OCI-LY1 (cell line): ENCODE measurements around the gene ACSM4.

ENCODE experiments used
- H2AFZ ChIP-seq: fragments of 200-600 bp; sonication (generic), shearing (Covaris generic); 2 replicates; pipeline ENCODE4 v1.6.0; 2014; ENCODE audit warnings: antibody characterized with exemption, mild to moderate bottlenecking, low read length
- H3F3A ChIP-seq: fragments of 200-600 bp; sonication (generic), shearing (Covaris generic); 2 replicates; pipeline ENCODE4 v1.6.0; 2014; ENCODE audit warnings: mild to moderate bottlenecking, antibody characterized with exemption, low read length, moderate library complexity; ENCODE audit not compliant: insufficient read depth
- H3K27ac ChIP-seq: fragments of 200-600 bp; sonication (generic); 2 replicates; pipeline ENCODE4 v1.5.1; 2014; ENCODE audit warnings: low read length, mixed run types, mild to moderate bottlenecking, low read depth; ENCODE audit not compliant: poor library complexity, severe bottlenecking
- H3K27me3 ChIP-seq: fragments of 200-600 bp; sonication (generic); 2 replicates; pipeline ENCODE4 v1.6.0; 2014; ENCODE audit warnings: antibody characterized with exemption, mild to moderate bottlenecking, low read length, moderate library complexity; ENCODE audit not compliant: insufficient read depth
- H3K36me3 ChIP-seq: fragments of 200-600 bp; sonication (generic); 2 replicates; pipeline ENCODE4 v1.6.1; 2014; ENCODE audit warnings: mild to moderate bottlenecking, antibody characterized with exemption, low read length, moderate library complexity, mixed read lengths; ENCODE audit not compliant: insufficient read depth
- H3K4me1 ChIP-seq: fragments of 200-600 bp; sonication (generic); 2 replicates; pipeline ENCODE4 v1.5.1; 2014; ENCODE audit warnings: mild to moderate bottlenecking, low read length, moderate library complexity; ENCODE audit not compliant: insufficient read depth, severe bottlenecking
- H3K4me2 ChIP-seq: fragments of 200-600 bp; sonication (generic), shearing (Covaris generic); 2 replicates; pipeline ENCODE4 v1.6.1; 2014; ENCODE audit warnings: low read length
- H3K4me3 ChIP-seq: fragments of 200-600 bp; sonication (generic); 2 replicates; pipeline ENCODE4 v1.5.1; 2014; ENCODE audit warnings: low read length, low read depth, mild to moderate bottlenecking, mixed read lengths; ENCODE audit not compliant: poor library complexity, severe bottlenecking
- H3K79me2 ChIP-seq: fragments of 200-600 bp; shearing (Covaris generic); 2 replicates; pipeline ENCODE4 v1.6.1; 2016; ENCODE audit warnings: mixed run types, low read length, mixed read lengths; ENCODE audit not compliant: insufficient read depth
- H3K9ac ChIP-seq: fragments of 200-600 bp; sonication (generic), shearing (Covaris generic); 2 replicates; pipeline ENCODE4 v1.6.1; 2014; ENCODE audit warnings: mild to moderate bottlenecking, low read length, mixed read lengths
- H3K9me2 ChIP-seq: fragments of 200-600 bp; sonication (generic), shearing (Covaris generic); 2 replicates; pipeline ENCODE4 v1.6.1; 2014; ENCODE audit warnings: low read depth, mild to moderate bottlenecking, low read length, mixed read lengths
- H3K9me3 ChIP-seq: fragments of 200-600 bp; shearing (Covaris generic); 2 replicates; pipeline ENCODE4 v1.6.1; 2014; ENCODE audit warnings: low read length, mixed read lengths
- H4K20me1 ChIP-seq: fragments of 200-600 bp; sonication (generic), shearing (Covaris generic); 2 replicates; pipeline ENCODE4 v1.6.0; 2016; ENCODE audit warnings: mild to moderate bottlenecking, low read length; ENCODE audit not compliant: insufficient read depth
- CTCF ChIP-seq: fragments of 200-600 bp; sonication (generic), shearing (Covaris generic); IDR thresholded peaks from 2 replicates; pipeline ENCODE4 v1.5.1; 2017; ENCODE audit warnings: mild to moderate bottlenecking, antibody characterized with exemption, low read length, moderate library complexity, mixed read lengths
- EZH2 ChIP-seq: fragments of 200-600 bp; sonication (generic), shearing (Covaris generic); IDR thresholded peaks from 2 replicates; pipeline ENCODE4 v1.8.0; 2017; ENCODE audit warnings: borderline replicate concordance, mixed run types, mild to moderate bottlenecking, antibody characterized with exemption, low read length, moderate library complexity, mixed read lengths

ACSM4 gene

GRCh38 chr12:7349418-7349817 lies 45.5 kb downstream of the ACSM4 start:
- Histone ChIP-seq H2AFZ (no peak overlapping the region), H3K4me1 (no peaks in the 10 kb centered on the region), H3K4me3 (no peak overlapping the region)

GRCh38 chr12:7351177-7351576 lies 47.3 kb downstream of the ACSM4 start:
- H3K27me3 ChIP-seq = no peaks in the 10 kb centered on the region
- H3K9me2 ChIP-seq = no peaks in the 10 kb centered on the region
- H3K4me1 ChIP-seq = no peaks in the 10 kb centered on the region
- no peaks in the 10 kb centered on the region for H4K20me1 ChIP-seq
- no peak overlapping the region for H3K4me3 ChIP-seq
- H3K27ac ChIP-seq = no peak overlapping the region
- no peaks in the 10 kb centered on the region for H3K79me2 ChIP-seq
- no peak overlapping the region for H3K9ac ChIP-seq
- no peaks in the 10 kb centered on the region for H3K9me3 ChIP-seq
- TF ChIP-seq CTCF (no peak), EZH2 (no peak)
- no peaks in the 10 kb centered on the region for H3F3A ChIP-seq
- no peaks in the 10 kb centered on the region for H3K36me3 ChIP-seq
- no peak overlapping the region for H3K4me2 ChIP-seq
- no peak overlapping the region for H2AFZ ChIP-seq

More at GRCh38 chr12:7349418-7349817, 45.5 kb downstream of the ACSM4 start:
- H3K4me2 ChIP-seq = no peak overlapping the region
- no peaks in the 10 kb centered on the region for H4K20me1 ChIP-seq
- H3K27ac ChIP-seq = no peak overlapping the region
- no peaks in the 10 kb centered on the region for H3K79me2 ChIP-seq
- TF ChIP-seq CTCF (no peak), EZH2 (no peak)
- no peaks in the 10 kb centered on the region for H3K9me3 ChIP-seq
- H3K27me3 ChIP-seq = no peaks in the 10 kb centered on the region
- no peak overlapping the region for H3K9ac ChIP-seq
- H3F3A ChIP-seq = no peaks in the 10 kb centered on the region
- no peaks in the 10 kb centered on the region for H3K36me3 ChIP-seq
- H3K9me2 ChIP-seq = no peaks in the 10 kb centered on the region

GRCh38 chr12:7352661-7353060 lies 48.8 kb downstream of the ACSM4 start:
- no peaks in the 10 kb centered on the region for H3F3A ChIP-seq
- H3K36me3 ChIP-seq = no peaks in the 10 kb centered on the region
- H2AFZ ChIP-seq = no peak overlapping the region
- H3K9me3 ChIP-seq = no peaks in the 10 kb centered on the region
- H3K4me3 ChIP-seq = no peak overlapping the region
- no peaks in the 10 kb centered on the region for H3K79me2 ChIP-seq
- H3K27me3 ChIP-seq = no peaks in the 10 kb centered on the region
- H4K20me1 ChIP-seq = no peaks in the 10 kb centered on the region
- no peaks in the 10 kb centered on the region for H3K4me1 ChIP-seq
- H3K4me2 ChIP-seq = no peak overlapping the region
- H3K27ac ChIP-seq = no peak overlapping the region
- no peak for TF ChIP-seq CTCF
- TF ChIP-seq EZH2 = no peak
- H3K9me2 ChIP-seq = no peaks in the 10 kb centered on the region
- H3K9ac ChIP-seq = no peak overlapping the region
